WTC11 (cell line): ENCODE data around the gene ASTN2. TPM values are rescaled to one million over a fixed set of nuclear protein-coding genes. Genes with fewer than 3 reads are reported as not detected.

Experiments
- ATAC-seq: fragments of 200-7000 bp; cut with Tn5 transposase; 2 replicates; pipeline ENCODE4 v1.10.0; 2021; ENCODE audit warnings: mild to moderate bottlenecking, moderate library complexity
- CTCF ChIA-PET: fragments of 300-600 bp; sonication (Branson Sonifier 250); formaldehyde crosslinking; loops from one replicate; lab custom pipeline; 2021; ENCODE audit warnings: antibody characterized with exemption; lab: Charles Lee
- POLR2A ChIA-PET: fragments of 350-600 bp; sonication (Branson Sonifier 250); formaldehyde crosslinking; loops from one replicate; lab custom pipeline; 2021; ENCODE audit warnings: antibody characterized with exemption; lab: Charles Lee
- DNase-seq: peaks from one replicate; pipeline ENCODE4 v3.0.0; 2021; ENCODE audit warnings: low spot score
- H3K27ac Mint-ChIP-seq: 2 replicates; pipeline ENCODE4 v1.8.0; 2021; ENCODE audit warnings: mixed read lengths
- H3K27me3 Mint-ChIP-seq: 2 replicates; pipeline ENCODE4 v1.8.0; 2021; ENCODE audit warnings: low read depth, mild to moderate bottlenecking, moderate library complexity, mixed read lengths
- H3K36me3 Mint-ChIP-seq: 2 replicates; pipeline ENCODE4 v1.8.0; 2021; ENCODE audit warnings: mixed read lengths
- H3K4me1 Mint-ChIP-seq: 2 replicates; pipeline ENCODE4 v1.8.0; 2022; ENCODE audit warnings: mixed read lengths
- H3K4me3 Mint-ChIP-seq: 2 replicates; pipeline ENCODE4 v1.8.0; 2021; ENCODE audit warnings: mild to moderate bottlenecking, moderate library complexity, mixed read lengths
- H3K9me3 Mint-ChIP-seq: 2 replicates; pipeline ENCODE4 v1.8.0; 2021; ENCODE audit warnings: mixed read lengths
- ATF1 ChIP-seq: sonication (generic); formaldehyde crosslinking; IDR thresholded peaks from 2 replicates; pipeline ENCODE4 v1.8.1; 2023; ENCODE audit warnings: mild to moderate bottlenecking, moderate library complexity, missing genetic modification reagents
- CREM ChIP-seq: sonication (generic); formaldehyde crosslinking; IDR thresholded peaks from 2 replicates; pipeline ENCODE4 v1.8.1; 2022; ENCODE audit warnings: mild to moderate bottlenecking, missing genetic modification reagents, moderate library complexity
- ELF4 ChIP-seq: sonication (generic); formaldehyde crosslinking; IDR thresholded peaks from 2 replicates; pipeline ENCODE4 v1.8.1; 2022; ENCODE audit warnings: low read depth, mild to moderate bottlenecking, moderate library complexity, missing genetic modification reagents
- EMX1 ChIP-seq: fragments of 250-450 bp; sonication (Bioruptor Pico); IDR thresholded peaks from 2 replicates; pipeline ENCODE4 v1.8.0; 2021; ENCODE audit warnings: mild to moderate bottlenecking
- ESRRA ChIP-seq: sonication (generic); formaldehyde crosslinking; IDR thresholded peaks from 2 replicates; pipeline ENCODE4 v1.8.1; 2022; ENCODE audit warnings: mild to moderate bottlenecking, missing genetic modification reagents, borderline replicate concordance
- ETV6 ChIP-seq: sonication (generic); formaldehyde crosslinking; IDR thresholded peaks from 2 replicates; pipeline ENCODE4 v1.8.1; 2022; ENCODE audit warnings: mild to moderate bottlenecking, missing genetic modification reagents
- GRHL2 ChIP-seq: fragments of 250-450 bp; sonication (Bioruptor Pico); IDR thresholded peaks from 2 replicates; pipeline ENCODE4 v1.8.0; 2022; ENCODE audit warnings: mild to moderate bottlenecking, moderate library complexity; ENCODE audit not compliant: insufficient replicate concordance, severe bottlenecking
- GTF2I ChIP-seq: fragments of 250-450 bp; sonication (Bioruptor Pico); conservative IDR thresholded peaks from 2 replicates; pipeline ENCODE4 v1.4.0; 2021; ENCODE audit warnings: mild to moderate bottlenecking
- JUN ChIP-seq: sonication (generic); formaldehyde crosslinking; IDR thresholded peaks from 2 replicates; pipeline ENCODE4 v1.8.0; 2023; ENCODE audit warnings: mild to moderate bottlenecking, missing genetic modification reagents
- KAT7 ChIP-seq: sonication (generic); formaldehyde crosslinking; IDR thresholded peaks from 2 replicates; pipeline ENCODE4 v1.8.1; 2023; ENCODE audit warnings: missing genetic modification reagents, mild to moderate bottlenecking, borderline replicate concordance
- NFE2L1 ChIP-seq: sonication (generic); formaldehyde crosslinking; IDR thresholded peaks from 2 replicates; pipeline ENCODE4 v1.8.1; 2023; ENCODE audit warnings: missing genetic modification reagents
- NR3C1 ChIP-seq: sonication (generic); formaldehyde crosslinking; conservative IDR thresholded peaks from 2 replicates; pipeline ENCODE4 v1.8.1; 2023; ENCODE audit warnings: low read depth, mild to moderate bottlenecking, missing genetic modification reagents
- RELA ChIP-seq: sonication (generic); formaldehyde crosslinking; IDR thresholded peaks from 2 replicates; pipeline ENCODE4 v1.8.1; 2022; ENCODE audit warnings: missing genetic modification reagents, mild to moderate bottlenecking, borderline replicate concordance
- TCF7 ChIP-seq: sonication (generic); formaldehyde crosslinking; IDR thresholded peaks from 2 replicates; pipeline ENCODE4 v1.8.0; 2022; ENCODE audit warnings: mild to moderate bottlenecking, low read depth, missing genetic modification reagents, moderate library complexity
- TEAD4 ChIP-seq: sonication (generic); formaldehyde crosslinking; IDR thresholded peaks from 2 replicates; pipeline ENCODE4 v1.8.0; 2022; ENCODE audit warnings: mild to moderate bottlenecking, missing genetic modification reagents
- ZNF121 ChIP-seq: sonication (generic); formaldehyde crosslinking; IDR thresholded peaks from 2 replicates; pipeline ENCODE4 v1.8.0; 2023; ENCODE audit warnings: missing genetic modification reagents
- ZNF138 ChIP-seq: sonication (generic); formaldehyde crosslinking; conservative IDR thresholded peaks from 2 replicates; pipeline ENCODE4 v1.8.1; 2022; ENCODE audit warnings: mild to moderate bottlenecking, moderate library complexity, missing genetic modification reagents
- ZNF317 ChIP-seq: sonication (generic); formaldehyde crosslinking; IDR thresholded peaks from 2 replicates; pipeline ENCODE4 v1.8.1; 2023; ENCODE audit warnings: low read depth, mild to moderate bottlenecking, moderate library complexity, missing genetic modification reagents, borderline replicate concordance
- ZNF416 ChIP-seq: fragments of 250-450 bp; sonication (Bioruptor Pico); IDR thresholded peaks from 2 replicates; pipeline ENCODE4 v1.9.0; 2021; ENCODE audit warnings: mild to moderate bottlenecking, inconsistent platforms
- ZNF423 ChIP-seq: fragments of 250-450 bp; sonication (Bioruptor Pico); IDR thresholded peaks from 2 replicates; pipeline ENCODE4 v2.1.2; 2022; ENCODE audit warnings: mild to moderate bottlenecking, moderate library complexity
- ZNF671 ChIP-seq: fragments of 250-450 bp; sonication (Bioruptor Pico); IDR thresholded peaks from 2 replicates; pipeline ENCODE4 v1.8.0; 2021; ENCODE audit warnings: mild to moderate bottlenecking
- total RNA-seq: library from RNA; stranded (reverse); gene quantifications from 3 replicates; pipeline ENCODE4 v1.2.3, GENCODE V29; 2021
- TF ChIP-seq, protein P1 (sequence below): fragments of 250-450 bp; sonication (Bioruptor Pico); IDR thresholded peaks from 2 replicates; pipeline ENCODE4 v2.1.2; 2022; ENCODE audit warnings: mild to moderate bottlenecking, moderate library complexity
- TF ChIP-seq, protein P2 (sequence below): sonication (generic); formaldehyde crosslinking; IDR thresholded peaks from 2 replicates; pipeline ENCODE4 v1.8.0; 2023; ENCODE audit warnings: mild to moderate bottlenecking, missing genetic modification reagents

ASTN2 gene
- total RNA-seq, 1 experiment from 2014 or later = 16.2 TPM

DNA sequence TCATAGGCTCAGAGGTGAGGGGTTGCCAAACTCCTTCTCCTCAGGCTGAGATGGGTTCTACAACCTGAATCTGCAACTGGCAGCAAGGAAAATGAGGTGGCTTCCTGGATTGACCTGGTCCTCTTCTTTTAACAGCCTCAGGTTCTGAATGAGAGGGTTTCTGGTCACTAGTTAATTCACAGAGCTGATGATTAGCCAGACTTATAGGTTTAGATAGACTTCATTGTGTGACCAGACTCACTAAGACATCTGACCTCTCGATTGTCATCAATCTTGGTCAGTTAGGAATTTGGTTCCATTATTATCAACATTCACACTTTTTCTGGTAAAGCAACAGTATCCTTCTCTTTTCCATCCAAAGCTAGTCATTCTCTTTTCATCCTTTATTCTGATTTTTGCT is 1003.4 kb downstream of the ASTN2 start:
- Mint-ChIP-seq H3K36me3 (no peaks in the 10 kb centered on the region), H3K27ac (no peak overlapping the region), H3K4me1 (0 out of 2 replicates have a peak, but pooled peaks cover 4% of the 10 kb centered on the region)
- ChIA-PET CTCF (interaction anchor here (1.4 kb wide), 1 partner anchor 818 kb away, joined by 3 read pairs; no protein-coding TSS in a partner anchor), POLR2A (no interaction called here)
- no peak for DNase-seq
- no peak for TF ChIP-seq ATF1 (CRISPR knock-in tag)
- TF ChIP-seq ZNF423 (CRISPR knock-in tag) = no peak
- TF ChIP-seq KAT7 (CRISPR knock-in tag) = no peak
- TF ChIP-seq, protein P1, sequence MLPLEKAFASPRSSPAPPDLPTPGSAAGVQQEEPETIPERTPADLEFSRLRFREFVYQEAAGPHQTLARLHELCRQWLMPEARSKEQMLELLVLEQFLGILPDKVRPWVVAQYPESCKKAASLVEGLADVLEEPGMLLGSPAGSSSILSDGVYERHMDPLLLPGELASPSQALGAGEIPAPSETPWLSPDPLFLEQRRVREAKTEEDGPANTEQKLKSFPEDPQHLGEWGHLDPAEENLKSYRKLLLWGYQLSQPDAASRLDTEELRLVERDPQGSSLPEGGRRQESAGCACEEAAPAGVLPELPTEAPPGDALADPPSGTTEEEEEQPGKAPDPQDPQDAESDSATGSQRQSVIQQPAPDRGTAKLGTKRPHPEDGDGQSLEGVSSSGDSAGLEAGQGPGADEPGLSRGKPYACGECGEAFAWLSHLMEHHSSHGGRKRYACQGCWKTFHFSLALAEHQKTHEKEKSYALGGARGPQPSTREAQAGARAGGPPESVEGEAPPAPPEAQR = no peak
- no peak for TF ChIP-seq EMX1 (CRISPR knock-in tag)
- TF ChIP-seq, protein P2, sequence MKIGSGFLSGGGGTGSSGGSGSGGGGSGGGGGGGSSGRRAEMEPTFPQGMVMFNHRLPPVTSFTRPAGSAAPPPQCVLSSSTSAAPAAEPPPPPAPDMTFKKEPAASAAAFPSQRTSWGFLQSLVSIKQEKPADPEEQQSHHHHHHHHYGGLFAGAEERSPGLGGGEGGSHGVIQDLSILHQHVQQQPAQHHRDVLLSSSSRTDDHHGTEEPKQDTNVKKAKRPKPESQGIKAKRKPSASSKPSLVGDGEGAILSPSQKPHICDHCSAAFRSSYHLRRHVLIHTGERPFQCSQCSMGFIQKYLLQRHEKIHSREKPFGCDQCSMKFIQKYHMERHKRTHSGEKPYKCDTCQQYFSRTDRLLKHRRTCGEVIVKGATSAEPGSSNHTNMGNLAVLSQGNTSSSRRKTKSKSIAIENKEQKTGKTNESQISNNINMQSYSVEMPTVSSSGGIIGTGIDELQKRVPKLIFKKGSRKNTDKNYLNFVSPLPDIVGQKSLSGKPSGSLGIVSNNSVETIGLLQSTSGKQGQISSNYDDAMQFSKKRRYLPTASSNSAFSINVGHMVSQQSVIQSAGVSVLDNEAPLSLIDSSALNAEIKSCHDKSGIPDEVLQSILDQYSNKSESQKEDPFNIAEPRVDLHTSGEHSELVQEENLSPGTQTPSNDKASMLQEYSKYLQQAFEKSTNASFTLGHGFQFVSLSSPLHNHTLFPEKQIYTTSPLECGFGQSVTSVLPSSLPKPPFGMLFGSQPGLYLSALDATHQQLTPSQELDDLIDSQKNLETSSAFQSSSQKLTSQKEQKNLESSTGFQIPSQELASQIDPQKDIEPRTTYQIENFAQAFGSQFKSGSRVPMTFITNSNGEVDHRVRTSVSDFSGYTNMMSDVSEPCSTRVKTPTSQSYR (CRISPR knock-in tag) = no peak
- TF ChIP-seq NFE2L1 = no peak
- TF ChIP-seq ZNF121 (CRISPR knock-in tag) = no peak
- no peak for TF ChIP-seq ZNF317 (CRISPR knock-in tag)
- no peak for TF ChIP-seq GRHL2 (CRISPR knock-in tag)
- TF ChIP-seq TCF7 (CRISPR knock-in tag) = no peak
- no peak for TF ChIP-seq ZNF671 (CRISPR knock-in tag)
- no peak for TF ChIP-seq TEAD4 (CRISPR knock-in tag)
- no peak for TF ChIP-seq ETV6 (CRISPR knock-in tag)
- TF ChIP-seq, all 79 proteins: peak for 0
- Mint-ChIP-seq H3K27me3 (no peaks in the 10 kb centered on the region), H3K9me3 (no peaks in the 10 kb centered on the region), H3K4me3 (no peak overlapping the region)
- no peak for ATAC-seq

DNA sequence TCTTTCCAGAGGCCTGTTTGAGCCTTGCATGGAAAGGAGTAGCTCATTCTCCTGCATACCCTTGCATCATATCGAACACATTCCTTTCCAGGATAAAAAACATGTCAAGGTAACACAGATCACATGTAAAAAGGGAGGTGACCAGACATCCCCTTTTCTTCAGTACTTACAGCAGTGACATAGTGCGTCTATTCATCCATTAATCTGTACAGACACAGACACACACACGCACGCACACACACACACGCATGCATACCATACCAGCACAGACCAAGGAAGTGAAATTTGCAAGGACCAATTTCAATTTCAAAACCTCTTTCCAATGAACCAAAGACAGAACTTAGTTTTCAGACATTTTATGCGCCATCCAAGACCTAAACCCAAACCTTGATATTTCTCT is 1005.2 kb downstream of the ASTN2 start:
- no peaks in the 10 kb centered on the region for H3K36me3 Mint-ChIP-seq
- no peaks in the 10 kb centered on the region for H3K27me3 Mint-ChIP-seq
- H3K4me3 Mint-ChIP-seq = no peak overlapping the region
- ATAC-seq (no peak), DNase-seq (no peak)
- ChIA-PET CTCF (no interaction called here), POLR2A (no interaction called here)
- H3K4me1 Mint-ChIP-seq = 0 out of 2 replicates have a peak, but pooled peaks cover 4% of the 10 kb centered on the region
- TF ChIP-seq TEAD4 (CRISPR knock-in tag) (no peak), ESRRA (no peak), ZNF121 (CRISPR knock-in tag) (no peak), ZNF416 (CRISPR knock-in tag) (no peak), ELF4 (no peak), RELA (CRISPR knock-in tag) (no peak), ZNF138 (CRISPR knock-in tag) (no peak), NR3C1 (no peak), JUN (CRISPR knock-in tag) (no peak), ZNF423 (CRISPR knock-in tag) (no peak), CREM (CRISPR knock-in tag) (no peak)
- no peak overlapping the region for H3K27ac Mint-ChIP-seq
- no peaks in the 10 kb centered on the region for H3K9me3 Mint-ChIP-seq

DNA sequence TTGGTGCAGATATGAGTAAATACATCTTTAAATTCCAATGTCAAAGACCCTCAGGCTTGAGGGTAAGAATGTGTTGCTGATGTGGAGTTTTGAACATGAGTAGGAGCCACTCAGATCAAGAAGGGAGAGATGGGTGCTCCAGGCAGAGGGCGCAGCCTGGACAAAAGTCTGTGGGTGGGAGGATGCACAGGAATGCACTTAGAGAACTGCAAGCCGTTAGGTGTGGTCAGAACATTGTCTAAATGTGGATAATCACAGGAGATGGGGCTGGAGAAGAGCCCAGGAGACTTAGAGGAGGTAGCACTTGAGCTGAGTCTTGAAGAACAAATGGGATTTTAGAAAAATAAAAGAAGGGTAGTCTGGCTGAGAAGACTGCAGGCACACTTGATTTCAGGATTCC is 1005.7 kb downstream of the ASTN2 start:
- Mint-ChIP-seq H3K36me3 (no peaks in the 10 kb centered on the region), H3K4me1 (no peaks in the 10 kb centered on the region), H3K27me3 (no peaks in the 10 kb centered on the region), H3K27ac (no peak overlapping the region), H3K4me3 (no peak overlapping the region), H3K9me3 (no peaks in the 10 kb centered on the region)
- no peak for DNase-seq
- CTCF ChIA-PET = no interaction called here
- TF ChIP-seq GTF2I (CRISPR knock-in tag) = no peak
- POLR2A ChIA-PET = no interaction called here
- no peak for ATAC-seq
